ENCODE data around the gene TMEM272.

TMEM272 gene

DNA sequence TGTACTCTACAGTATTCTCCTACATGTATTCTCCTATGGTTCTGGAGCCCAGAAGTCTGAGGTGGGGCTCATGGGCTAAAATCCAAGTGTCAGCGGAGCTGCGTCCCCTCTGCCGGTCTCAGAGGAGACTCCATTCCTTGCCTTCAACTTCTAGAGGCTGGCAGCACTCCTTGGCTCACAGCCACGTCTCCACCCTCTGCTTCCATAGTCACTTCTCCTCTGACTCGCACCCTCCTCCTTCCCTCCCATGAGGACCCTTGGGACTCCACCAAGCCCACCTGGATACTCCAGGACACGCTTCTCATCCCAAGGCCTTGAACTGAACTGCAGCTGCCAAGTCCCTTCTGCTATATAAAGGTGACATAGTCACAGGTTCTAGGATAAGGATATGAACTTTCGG is 68.8 kb downstream of the TMEM272 start:
- no peak for DNase-seq

DNA sequence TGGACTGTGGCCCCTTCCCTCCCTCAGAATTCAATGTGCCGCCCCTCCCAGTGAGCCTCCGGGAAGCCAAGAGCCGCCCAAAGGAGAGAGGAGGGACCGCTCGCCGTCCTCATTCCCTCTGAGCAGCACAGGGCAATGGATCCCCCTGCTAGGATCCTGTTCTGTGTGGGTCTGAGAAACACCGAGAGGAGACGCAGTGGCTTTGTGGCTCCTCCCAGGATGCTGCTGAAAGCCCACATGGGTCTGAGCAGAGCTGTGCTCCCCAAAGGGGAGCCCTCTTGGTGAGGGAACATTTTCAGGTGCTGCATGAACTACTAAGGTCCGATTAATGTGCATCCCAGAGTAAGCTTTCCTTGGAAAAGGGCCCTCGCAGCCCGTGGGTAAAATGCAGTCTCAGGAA is 71.5 kb downstream of the TMEM272 start:
- DNase-seq, result no peak

DNA sequence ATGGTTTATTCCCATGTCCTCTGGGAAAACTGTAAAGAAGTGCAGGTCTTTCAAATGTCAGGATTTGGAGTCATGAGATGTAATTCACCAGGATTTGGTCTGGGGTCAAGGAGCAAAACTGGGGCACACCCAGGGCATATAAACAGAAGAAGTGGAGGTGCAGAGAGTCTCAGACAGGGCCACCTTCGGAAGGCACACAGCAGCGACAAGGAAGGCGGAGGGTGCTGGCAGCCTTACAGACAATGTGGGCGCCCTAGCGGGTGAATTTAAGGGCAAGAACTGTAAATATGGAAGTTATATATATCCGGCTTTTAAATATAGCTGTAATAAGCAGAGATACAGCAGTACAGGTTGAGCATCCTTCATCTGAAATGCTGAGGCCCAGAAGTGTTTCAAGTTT is 72.2 kb downstream of the TMEM272 start:
- DNase-seq, result no peak

DNA sequence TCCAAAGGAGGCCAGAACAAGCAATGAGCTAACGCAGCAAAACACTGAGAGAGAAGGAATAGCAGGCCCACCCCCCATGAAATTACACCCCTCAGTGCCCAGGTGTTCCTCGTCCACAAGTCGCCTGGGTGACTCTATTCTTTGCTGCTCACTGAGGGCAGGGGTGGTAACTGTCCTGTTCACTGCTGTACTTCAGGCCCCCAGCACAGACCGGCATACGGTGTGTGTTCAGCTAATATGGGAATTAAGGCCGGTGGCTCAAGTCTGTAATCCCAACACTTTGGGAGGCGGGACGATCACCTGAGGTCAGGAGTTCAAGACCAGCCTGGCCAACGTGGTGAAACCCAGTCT is 72.9 kb downstream of the TMEM272 start:
- DNase-seq, result no peak

DNA sequence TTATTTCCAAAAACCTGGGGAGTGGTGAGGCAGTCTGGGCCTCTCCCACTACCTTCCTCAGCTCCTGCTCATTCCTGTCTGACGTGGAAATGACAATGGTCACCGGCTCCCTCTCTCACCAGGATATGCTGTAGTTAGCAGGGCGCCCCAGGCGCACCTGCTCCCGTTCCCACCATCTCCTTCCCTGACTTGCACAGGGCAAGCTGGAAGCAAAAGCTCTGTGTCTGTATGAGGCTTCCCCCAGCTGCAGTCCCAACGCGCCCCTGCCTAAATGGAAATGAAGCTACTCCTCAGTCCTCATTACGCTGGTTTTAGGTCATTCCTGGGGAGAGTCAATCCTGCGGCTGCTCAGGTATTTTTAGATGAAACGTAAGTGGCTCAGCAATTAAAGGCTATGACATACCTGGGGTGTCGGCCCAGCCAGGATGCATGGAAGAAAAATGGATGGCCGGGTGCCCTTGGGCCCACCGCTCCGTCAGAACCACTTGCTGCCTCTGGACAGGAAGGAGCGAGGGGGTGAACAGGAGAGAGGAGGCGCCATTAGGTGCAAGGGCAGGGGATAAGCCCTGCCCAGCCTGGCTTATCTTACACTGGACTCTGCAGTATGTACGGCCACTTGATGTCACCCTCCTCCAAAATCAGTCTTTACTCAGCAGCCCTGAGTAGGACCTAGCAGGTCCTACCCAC is 73.4 kb downstream of the TMEM272 start:
- DNase-seq, result no peak

DNA sequence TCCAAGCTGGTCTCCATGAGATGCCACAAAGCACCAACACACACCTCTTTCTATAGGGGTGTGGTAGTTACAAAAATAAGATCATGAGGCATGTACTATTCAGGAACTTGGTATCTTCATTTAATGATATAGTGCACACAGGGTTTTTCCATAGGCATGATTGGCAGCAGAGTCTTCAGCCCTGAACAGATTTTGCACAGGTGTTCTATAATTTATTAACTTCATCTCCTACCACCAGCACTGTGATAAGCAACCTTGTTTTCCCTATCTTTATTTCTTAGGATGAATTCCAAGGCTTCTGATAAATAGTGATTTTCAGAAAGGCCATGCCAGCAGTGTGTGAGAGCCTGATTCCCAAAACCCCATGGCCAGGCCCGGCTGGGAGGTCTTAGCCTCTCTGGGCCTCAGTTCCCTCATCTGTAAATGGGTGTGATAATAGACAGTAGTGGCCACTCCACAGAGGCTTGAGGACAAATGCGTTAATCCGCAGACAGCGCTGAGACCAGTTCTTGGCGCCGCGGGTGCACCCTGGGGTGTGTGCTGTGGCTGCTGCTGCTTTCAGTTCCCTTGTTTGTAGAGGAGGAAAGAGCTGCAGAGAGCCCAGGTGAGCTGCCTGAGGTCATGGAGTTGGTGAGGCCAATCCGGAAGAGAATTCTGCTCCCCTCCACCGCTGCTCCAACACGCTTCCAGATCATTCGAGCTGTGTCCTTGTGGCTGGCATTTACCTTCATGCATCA is 74.1 kb downstream of the TMEM272 start:
- DNase-seq, result no peak

DNA sequence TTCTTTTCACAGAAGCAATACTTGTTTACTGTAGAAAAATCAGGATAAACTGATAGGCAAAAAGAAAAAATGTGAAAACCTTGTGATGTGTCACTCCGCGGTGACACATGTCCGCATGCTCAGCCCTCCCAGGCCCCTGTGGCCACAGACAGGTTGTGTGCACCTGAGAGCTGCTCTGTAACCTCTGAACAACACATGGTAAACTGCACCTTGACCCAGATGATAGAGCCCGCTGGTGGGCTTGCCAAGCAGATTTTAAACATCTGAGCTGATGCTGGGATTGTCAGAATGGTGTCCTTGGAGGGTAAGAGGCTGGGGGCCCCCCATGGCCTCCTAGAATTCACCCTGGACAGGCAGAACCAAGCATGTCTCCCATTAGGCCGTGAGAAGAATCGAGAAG is 74.8 kb downstream of the TMEM272 start:
- no peak for DNase-seq

DNA sequence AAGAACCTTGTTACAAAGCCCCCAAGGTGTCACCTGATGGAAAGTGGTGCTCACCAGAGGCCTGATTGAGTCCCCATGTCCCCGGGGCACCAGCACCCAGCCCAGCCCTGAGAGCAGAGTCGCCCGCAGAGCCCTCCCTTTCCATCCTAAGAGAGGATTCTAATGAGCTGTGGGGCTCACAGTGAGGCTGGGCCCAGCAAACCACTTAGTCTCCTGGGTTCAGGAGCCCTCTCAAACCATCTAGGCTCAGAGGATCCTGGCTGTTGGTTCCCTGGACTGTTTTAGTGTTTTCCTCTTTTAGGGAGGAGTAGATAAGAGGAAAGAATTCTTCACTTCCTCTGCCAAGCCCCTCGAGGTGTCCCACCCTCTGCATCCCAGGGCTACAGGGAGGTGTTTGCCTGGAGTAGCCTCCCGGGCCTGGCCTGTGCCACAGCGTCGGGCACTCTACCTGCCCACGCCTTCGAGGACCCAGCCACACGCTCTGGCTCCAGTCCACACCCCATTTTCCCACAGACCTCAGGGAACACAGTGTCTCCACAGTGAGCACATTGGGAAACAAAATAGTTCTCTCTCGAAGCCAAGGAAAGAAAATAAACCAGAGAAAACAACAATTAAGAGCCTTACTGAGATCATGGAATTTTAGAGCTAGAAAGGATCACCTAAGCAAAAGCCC is 75.4 kb downstream of the TMEM272 start:
- no peak for DNase-seq

DNA sequence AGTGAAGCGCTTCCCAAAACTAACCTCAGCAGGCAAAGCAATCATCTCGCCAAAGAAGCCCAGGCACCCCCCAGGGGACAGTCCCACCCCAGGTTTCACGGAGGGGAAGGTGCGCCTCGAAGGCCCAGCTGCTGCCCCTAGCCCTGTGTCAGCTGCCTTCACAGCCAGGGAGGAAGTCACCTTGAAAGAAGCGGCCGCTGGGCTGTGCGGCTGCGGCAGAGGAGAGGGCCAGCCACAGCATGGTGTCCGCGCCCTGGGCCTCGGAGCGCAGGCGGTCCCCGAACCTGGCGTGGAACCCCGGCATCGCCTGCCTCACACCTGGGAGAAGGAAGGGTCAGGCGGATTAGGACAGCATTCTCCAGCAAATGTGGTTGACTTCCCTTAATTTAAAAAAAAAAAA is 76.0 kb downstream of the TMEM272 start:
- DNase-seq, result no peak

DNA sequence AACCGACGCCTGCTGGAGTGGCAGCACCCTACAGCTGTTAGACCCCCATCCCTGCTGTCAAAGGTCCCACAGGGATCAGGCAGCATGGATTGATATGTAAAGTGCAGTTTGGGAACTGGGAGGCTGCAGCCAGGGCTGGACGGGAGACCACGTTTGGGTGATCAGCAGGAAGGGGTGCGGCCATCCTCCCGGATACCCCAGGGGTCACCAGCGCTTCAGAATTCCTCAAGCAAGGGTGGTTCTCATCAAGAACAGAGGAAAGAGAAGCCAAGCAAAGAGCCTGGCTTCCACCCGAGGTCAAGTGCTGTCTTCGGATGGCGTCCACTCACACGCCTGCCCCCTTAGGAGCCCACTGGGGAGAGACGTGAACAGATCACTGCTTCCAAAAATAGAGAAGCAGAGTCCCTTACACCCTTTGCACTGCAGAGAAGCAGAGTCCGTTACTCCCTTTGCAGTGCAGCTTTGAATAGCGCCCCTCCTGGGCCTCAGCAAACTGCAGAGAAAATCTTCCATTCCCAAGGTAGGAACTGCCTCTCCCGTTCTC is 76.5 kb downstream of the TMEM272 start:
- DNase-seq, result no peak

DNA sequence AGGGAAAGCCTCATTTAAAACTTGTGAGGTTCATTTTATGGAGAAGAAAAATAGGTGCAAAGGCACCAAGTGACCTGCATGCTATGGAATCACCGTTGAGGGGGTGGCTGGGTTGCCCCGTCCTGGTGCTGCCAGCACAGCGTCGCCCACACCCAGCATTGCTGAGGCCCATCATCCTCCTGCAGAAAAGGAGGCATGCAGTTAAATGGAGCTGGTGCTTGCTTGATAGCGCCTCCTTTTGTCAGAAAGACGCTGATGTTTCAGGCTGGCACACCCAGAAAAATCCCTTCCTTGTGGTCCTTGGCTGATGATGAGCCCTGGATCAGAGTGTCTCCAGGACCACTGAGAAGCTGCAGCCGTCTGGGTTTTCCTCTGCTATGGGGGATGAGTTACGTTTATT is 77.9 kb downstream of the TMEM272 start:
- DNase-seq, result no peak

DNA sequence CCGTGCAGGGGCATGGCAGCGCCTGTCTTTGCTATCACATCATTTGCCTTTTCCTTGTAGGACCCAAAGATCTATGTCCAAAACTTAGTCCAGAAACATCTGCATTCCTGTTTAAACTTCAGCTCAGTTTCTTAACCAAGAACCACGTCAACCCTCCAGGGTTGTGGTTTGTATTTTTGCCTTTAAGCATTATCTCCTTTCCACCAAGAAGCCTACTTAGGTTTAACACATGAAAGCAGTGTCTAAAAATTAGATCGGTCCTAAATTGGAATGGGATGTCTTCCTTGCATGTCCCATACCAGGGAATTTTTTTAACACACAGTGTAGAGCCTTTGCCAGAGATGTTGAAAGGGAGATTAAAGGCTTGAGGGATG is 79.8 kb downstream of the TMEM272 start:
- DNase-seq, result no peak

DNA sequence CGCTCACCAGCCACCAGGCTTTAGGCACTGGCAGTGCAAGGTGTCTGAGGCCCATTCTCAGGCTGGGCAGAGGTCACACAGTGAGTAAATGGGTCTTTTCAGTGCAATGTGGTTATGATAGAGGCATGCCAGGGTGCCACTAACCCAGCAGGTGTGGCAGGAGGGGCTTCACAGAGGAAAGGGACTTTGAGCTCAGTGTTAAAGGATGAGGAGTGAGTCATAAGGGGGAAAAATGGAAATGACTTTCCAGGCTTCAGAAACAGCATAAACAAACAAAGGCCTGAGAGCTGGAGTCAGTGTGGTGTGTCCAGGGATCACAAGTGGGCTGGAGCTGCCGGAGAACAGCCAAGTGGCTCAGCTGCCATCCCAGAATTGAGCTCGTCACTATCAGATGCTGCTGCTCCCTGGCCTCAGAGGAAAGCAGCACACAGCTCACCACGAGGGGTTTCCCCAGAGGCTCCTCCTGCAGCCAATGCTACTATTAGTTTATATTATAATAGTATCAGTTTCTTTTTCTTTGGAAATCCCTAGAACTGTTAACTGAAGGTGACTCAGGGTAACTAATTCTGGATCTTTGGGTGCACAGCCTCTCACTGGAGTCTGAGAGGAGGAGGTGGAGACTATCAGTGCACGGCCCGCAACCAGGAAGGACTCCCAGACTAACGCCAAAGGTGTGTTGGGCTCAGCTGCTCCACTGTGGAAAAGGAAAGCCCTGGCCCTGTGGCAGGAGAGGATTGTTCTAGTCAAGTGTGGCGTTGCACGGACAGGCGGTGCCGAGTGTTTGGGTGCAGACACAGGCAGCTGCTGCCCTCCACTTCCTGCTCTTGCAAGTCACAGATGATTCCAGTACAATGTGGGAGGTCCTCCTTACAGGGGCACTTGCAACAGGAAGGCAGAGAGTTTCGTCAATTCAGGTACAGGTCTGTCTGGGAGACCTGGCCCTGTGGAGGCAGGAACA is 80.5 kb downstream of the TMEM272 start:
- DNase-seq, result no peak

DNA sequence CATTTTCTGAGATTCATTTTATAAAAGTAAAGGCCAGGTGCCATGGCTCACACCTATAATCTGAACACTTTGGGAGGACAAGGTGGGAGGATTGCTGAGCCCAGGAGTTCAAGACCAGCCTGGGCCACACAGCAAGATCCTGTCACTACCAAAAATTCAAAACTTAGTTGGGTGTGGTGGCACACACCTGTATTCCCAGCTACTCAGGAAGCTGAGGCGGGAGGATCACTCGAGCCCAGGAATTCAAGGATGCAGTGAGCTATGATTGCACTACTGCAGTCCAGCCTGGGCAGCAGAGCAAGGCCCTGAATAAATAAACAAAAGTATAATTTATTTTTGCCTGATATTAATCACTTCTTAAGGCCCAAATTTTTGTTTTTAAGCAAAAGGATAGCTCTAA is 81.5 kb downstream of the TMEM272 start:
- no peak for DNase-seq
